Measurements from ENCODE around the gene HOMER2.

The HOMER2 gene

DNA sequence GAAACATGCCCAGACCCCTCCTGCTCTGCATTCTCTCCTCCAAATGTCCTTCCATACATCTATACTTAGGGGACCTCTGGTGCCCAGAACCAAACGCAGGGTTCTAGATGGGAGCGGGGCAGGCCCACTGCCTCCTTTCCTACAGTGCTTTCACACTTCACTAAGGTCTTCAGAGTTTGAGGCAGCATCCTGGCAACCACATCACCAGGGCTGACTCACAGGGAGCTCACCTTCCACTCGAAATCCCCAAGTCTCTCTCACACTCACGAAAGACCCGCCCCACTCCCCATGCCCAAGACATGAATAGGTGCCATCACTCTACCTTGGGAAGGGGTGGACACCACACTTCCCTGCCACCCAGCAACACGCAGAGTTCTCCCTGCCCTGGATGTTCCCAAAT lies 18.9 kb downstream of the HOMER2 start:
- in situ Hi-C loops (cut with MboI; ENCODE audit: low sequenced_read_pairs), result no loop called here

DNA sequence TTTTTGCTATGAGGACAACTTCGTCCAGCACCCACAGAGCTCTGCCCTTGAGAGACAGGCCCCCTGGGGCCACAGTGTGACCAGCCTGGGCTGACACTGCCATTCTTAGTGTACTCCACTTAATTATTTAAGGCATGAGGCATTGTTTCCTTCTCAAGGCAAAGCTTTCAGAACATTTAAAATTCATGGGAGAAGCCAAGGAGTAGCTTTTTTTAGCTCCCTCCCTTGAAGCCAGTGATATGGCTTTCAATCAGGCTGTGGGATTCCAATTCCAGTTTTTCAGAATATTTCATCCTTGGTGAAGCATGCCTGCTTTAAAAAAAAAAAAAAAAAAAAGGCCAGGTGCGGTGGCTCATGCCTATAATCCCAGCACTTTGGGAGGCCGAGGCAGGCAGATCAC lies 21.3 kb downstream of the HOMER2 start:
- in situ Hi-C loops (cut with MboI; ENCODE audit: low sequenced_read_pairs), result no loop called here

DNA sequence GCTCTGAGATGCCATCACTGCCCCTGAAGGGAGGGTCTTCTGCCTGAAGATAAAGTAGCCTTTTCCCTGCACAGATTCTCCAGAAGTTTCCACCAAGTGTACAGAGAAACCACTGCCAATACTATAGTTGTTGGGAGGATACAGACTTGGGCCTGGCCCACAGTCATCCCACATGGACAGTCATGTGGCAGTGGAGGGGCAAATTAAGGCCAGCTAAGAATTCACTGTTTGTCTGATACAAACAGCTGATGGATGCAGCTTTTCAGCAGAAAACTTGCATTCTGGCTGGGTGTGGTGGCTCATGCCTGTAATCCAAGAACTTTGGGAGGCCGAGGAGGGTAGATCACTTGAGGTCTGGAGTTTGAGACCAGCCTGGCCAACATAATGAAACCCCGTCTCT lies 22.1 kb downstream of the HOMER2 start:
- in situ Hi-C loops (cut with MboI; ENCODE audit: low sequenced_read_pairs), result no loop called here

DNA sequence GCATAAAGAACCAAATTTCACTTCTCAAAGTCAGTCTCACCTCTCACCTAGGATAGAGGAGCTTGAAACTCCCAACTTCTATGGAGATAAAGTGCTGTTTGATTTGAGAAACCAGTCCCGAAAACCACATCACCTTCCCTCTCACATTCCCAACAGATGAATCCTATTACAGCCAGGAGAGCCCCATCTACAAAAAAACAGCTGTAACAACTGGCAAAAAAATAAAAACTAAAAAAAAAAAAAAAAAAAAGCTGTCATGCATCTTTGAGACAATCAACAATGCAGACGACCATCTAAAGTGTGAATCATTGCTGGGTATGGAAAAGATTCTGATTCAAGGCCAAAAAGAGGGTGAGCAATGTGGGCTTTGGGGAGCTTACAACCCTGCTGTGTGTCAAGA lies 23.8 kb downstream of the HOMER2 start:
- in situ Hi-C loops (cut with MboI; ENCODE audit: low sequenced_read_pairs), result no loop called here

DNA sequence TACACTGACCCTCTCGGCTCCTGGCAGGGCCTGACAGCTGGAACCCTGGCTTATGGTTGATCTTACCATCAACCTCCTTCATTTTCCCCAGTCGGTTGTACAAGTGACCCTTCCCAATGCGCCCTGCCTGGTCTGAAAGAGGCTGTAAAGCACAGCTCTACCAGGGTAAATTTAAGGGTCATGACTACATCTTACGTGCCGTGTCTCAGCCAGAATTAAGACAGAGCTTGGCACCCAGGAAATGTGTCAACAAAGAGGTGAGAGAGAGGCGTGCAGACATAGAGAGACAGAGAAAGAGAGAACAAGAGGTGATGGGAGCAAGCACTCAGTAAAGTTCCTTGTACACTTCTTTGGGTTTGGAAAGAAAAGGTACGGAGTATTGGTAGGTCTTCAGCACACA lies 28.8 kb downstream of the HOMER2 start:
- in situ Hi-C loops (cut with MboI; ENCODE audit: low sequenced_read_pairs), result no loop called here

DNA sequence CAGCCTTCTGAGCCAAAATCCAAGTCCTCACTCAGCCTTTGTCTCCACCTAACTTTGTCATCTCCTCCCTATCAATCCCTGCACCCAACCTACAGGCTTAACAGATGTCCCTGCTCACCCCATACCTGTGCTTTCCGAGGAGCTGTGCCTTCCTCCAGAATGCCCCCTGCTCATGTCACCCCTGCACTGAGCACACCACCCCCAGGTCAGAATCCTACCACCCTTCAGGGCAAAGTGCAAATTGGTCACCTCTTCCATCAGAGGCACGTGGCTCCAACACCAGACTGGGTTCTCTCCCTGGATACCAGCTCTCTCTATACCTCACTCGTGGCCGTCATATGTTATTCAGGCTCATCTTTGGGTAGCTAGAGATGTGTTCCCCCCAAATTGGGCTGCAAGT lies 29.8 kb downstream of the HOMER2 start:
- in situ Hi-C loops (cut with MboI; ENCODE audit: low sequenced_read_pairs), result no loop called here

DNA sequence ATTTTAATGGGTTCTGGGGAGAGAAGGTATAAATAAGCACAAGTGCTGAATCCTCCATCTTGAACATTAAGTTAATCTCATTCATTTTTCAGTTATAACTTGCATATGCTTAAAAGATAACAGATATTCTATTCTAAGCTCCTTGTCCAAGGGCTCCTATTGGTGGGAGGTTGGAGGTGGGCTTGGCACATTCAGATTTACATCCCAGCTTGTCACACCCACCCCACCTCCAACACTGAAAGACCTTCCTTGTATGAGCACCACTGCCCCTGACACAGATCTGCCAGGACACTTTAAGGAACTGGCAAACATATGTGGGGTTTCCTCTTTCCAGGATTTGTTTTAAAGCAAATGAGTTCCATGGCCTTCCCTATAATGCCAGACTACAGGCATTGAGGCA lies 30.6 kb downstream of the HOMER2 start:
- in situ Hi-C loops (cut with MboI; ENCODE audit: low sequenced_read_pairs), result no loop called here

DNA sequence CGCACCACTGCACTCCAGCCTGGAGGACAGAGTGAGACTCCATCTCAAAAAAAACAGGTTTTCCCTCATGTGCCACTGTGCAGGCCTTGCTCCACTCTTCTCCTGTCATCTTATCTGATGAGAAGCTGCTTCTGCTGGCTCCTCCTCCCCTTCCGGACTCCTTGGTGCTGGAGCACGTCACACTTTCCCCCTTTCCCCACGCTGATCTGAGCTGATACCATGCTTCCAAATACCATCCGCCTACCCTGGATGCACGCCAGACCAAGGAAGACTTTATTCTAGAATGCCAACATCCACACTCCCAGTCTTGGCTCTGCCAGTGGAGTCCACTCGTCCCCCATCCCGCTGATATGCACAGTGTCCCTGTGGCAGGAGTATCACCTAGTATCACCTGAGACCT lies 31.3 kb downstream of the HOMER2 start:
- in situ Hi-C loops (cut with MboI; ENCODE audit: low sequenced_read_pairs), result no loop called here

DNA sequence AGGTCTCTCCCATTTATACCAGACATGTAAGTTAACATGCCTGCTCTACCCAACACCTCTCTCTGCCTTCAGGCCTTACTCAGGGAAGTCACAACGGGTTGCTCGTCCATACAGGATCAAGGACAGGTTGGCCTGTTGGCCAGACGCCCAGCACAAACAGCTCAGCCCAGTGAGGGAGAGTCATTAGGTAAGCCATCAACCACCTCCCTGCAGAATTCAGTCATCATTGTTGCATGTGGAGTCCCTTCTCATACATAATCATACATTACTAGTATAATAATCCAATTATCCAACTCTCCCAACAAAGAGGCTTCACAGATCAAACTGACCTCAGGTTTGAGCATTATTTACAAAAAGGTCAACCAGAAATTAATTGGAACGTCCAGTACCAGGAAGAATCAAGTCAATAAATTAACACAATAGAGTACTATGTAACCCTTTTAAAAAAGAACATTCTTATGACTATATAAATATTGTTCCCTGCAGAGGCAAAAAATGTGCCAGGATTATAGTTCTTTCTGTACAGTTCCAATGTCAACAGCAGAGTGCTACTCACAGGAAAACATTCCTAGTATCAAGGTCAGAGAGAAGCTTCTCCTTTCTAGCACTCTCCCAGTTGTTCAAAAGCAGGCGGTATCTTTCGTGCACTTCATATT lies 33.2 kb downstream of the HOMER2 start:
- in situ Hi-C loops (cut with MboI; ENCODE audit: low sequenced_read_pairs), result no loop called here

DNA sequence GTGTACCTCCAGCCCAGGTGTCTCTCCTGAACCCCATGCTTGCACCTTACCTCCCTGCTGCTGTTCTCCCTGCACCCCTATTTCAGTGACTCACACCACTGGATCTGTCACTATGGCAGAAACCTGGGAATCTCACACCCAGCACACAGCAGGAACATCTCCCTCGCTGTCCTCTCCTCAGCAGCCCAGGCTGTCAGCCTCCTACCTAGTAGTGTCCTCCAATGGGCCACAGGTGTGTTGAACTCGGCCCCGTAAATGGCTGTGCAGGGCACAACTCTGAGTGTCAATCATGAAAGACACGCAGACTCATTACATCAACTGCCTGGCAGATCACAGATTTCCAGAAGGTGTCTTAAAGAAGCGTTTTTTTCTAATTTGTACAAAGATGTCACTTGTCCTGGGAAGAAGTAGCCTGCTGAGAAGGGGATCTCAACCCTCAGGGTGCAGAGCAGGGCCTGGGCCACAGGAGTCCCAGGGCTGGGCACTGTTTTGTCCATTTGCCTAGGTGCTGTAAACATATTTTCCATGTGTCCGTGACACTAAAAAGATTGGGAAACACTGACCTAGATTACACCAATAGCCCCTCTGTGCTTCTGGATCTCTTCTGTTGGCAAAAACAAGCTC lies 33.8 kb downstream of the HOMER2 start:
- in situ Hi-C loops (cut with MboI; ENCODE audit: low sequenced_read_pairs), result no loop called here

DNA sequence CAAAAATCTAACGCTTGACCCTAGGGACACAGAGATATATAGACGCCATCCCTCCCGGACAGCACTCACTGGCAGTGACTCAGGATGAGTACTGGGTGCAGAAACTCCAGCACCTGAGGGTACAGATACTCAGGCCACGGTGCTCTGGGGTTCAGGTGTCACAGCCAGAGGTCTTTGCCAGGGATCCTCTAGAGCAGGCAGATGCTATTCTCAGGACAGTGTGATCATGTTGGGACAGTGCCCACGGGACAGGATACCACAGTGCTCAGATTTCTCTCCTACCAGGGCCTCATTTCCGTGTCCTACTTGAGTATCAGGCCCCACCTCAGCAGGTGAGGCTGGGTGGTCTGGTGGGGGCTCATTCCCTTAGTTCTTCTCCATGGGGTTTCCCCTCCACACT lies 34.4 kb downstream of the HOMER2 start:
- in situ Hi-C loops (cut with MboI; ENCODE audit: low sequenced_read_pairs), result no loop called here

DNA sequence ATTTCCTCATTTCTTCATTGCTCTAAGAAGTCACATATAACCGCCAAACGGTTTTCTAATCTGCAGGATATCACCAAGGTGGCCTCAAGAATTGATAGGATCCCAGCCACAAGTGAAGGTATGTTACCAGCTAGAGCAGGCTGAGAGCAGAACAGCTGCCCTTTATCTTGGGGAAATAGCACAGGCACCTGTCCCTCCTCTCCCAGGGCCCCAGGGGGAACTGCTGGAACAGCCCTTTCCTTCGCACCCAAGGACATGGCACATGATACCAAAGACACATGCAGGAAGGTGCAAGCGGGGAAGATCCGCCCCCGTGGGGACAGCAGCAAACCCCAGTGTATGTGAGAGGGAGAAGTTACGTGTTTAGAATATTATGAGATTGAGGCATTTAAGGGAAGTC lies 35.3 kb downstream of the HOMER2 start:
- in situ Hi-C loops (cut with MboI; ENCODE audit: low sequenced_read_pairs), result no loop called here

DNA sequence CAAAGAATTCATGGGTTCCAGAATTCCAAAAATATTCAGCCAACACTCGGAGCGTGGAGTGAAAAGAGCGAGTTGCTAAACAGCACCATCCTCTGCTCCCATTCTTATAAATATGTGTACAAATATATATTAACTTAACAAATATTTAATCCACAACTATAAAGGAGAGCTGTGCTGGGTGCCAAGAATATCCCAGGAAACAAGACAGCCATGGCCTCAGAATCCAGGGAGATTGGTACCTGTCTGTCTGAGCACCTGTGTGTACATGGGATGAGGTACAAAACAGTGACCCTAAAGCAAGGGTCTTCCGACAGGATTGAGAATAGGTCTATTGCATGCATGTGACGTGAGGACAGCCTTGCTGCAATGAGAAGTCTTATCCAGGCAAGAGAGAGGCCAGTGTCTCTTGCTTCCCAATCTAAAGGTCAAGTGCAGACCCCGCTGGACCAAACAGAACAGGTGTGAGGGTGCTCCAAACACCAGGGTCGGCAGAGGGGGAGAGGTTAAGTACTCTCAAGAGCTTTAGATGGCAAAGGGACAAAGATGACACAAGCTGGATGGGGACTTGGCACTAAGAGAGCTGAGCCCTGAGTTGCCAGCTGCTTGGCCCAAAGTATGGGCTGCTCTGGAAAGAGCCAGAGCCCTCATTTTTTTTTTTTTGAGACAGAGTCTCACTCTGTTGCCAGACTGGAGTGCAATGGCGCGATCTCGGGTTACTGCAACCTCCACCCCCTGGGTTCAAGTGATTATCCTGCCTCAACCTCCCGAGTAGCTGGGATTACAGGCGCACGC lies 36.2 kb downstream of the HOMER2 start:
- in situ Hi-C loops (cut with MboI; ENCODE audit: low sequenced_read_pairs), result no loop called here

DNA sequence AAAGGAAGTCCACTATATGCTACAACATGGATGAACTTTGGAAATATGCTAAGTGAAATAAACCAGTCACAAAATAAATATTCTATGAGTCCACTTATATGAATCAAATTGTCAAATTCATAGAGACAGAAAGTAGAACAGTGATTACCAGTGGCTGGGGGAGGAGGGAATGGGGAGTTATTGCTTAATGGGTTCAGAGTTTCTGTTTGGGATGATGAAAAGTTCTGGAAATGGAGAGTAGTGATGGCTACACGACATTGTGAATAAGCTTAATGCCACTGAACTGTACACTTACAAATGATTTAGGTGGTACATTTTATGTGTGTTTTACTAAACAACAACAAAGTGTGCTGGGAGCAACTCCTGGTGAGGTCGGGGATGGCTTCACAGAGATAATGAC lies 38.1 kb downstream of the HOMER2 start:
- in situ Hi-C loops (cut with MboI; ENCODE audit: low sequenced_read_pairs), result no loop called here

DNA sequence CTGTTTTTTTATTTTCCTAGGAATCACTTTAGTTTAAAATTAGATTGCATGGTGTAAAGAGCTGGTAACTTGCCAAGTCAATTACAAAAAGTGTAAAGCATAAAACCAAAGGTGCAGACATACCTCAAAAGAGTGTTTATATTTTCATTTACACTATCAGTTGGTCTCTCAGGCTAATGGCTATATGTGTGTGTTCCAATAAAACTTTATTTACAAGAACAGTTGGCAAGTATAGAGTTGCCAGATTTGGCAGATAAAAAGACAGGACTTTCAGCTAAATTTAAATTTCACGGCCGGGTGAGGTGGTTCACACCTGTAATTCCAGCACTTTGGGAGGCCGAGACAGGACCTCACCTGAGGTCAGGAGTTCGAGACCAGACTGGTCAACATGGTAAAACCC lies 41.1 kb downstream of the HOMER2 start:
- in situ Hi-C loops (cut with MboI; ENCODE audit: low sequenced_read_pairs), result no loop called here

DNA sequence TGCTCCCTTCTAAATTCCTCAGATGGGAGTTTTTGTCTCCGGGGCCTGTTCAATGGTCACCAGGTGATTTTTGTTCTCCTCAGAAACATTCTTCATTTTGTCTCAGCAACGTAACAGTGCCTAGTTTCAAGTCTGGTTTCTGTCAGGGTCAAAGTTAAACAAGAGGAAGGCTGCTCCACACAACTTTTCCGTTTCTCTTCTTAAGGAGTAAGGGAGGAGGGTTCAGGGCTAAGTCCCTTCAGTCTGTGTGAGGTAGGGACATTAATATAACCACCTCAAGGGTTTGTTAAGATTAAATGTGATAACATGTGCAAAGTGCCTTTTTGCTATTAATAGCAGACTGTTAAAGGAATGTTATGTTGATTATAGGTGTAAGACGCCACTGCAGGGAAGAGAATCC lies 41.8 kb downstream of the HOMER2 start:
- in situ Hi-C loops (cut with MboI; ENCODE audit: low sequenced_read_pairs), result no loop called here

DNA sequence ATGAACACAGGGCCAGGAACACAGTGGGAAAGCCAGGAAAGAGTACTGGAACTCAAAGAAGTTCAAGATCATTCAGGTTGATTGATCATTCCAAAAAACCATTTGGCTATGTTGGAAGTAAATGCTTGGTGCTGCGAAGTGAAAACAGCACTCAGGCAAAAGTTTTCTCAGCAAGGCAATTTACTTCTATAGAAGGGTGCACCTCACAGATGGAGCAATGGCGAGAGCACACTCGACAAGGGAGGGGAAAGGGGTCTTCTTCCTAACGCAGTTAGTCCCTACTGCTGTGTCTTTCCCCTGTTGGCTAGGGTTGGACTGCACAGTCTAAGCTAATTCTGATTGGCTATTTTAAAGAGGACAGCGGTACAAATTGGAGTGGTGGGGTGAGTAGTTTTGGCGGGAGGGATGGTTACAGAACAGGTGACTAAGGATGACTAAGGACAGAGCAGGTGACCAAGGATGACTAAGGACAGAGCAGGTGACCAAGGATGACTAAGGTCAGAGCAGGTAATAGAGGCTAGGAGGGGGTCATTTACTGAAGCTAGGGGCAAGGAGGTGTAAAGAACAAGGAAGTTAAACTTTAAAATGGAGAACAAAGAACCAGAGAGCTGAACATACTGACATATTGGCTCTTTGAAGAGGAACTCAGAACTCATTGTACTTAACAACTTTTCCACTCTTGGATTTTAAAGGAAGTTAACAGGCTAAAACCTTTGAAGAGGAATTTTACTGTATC lies 43.3 kb downstream of the HOMER2 start:
- in situ Hi-C loops (cut with MboI; ENCODE audit: low sequenced_read_pairs), result no loop called here

DNA sequence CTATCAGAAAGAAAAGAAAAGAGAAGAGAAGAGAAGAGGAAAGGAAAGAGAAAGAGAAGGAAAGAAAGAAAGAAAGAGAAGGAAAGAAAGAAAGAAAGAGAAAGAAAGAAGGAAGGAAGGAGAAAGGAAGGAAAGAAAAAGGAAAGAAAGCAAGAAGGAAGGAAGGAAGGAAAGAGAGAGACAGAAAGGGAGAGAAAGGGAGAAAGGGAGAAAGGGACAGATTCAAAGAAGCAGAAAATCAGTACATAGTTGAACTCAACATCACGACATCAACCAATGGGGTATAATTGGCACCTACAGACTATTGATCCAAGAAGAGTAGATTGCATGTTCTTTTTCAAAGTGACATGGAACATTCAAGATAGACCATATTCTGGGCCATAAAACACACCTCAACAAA lies 45.2 kb downstream of the HOMER2 start:
- in situ Hi-C loops (cut with MboI; ENCODE audit: low sequenced_read_pairs), result no loop called here

DNA sequence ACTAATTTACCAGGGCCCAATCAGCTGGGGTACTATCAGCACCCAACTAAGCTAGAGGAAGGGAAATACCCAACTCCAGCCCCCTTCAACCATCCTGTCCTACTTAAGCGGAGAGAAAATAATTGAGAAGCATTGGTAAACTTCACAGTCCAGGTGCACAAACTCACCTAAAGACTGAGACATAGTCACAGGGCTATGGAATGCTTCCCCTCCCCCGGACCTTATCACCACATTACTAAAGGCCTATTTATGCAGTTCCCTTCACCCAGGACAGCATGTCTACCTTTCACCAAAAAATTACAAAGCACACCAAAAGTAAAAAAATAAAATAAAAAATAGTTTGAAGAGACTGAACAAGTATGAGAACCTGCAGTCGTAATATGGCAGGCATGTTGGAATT lies 47.9 kb downstream of the HOMER2 start:
- in situ Hi-C loops (cut with MboI; ENCODE audit: low sequenced_read_pairs), result no loop called here

DNA sequence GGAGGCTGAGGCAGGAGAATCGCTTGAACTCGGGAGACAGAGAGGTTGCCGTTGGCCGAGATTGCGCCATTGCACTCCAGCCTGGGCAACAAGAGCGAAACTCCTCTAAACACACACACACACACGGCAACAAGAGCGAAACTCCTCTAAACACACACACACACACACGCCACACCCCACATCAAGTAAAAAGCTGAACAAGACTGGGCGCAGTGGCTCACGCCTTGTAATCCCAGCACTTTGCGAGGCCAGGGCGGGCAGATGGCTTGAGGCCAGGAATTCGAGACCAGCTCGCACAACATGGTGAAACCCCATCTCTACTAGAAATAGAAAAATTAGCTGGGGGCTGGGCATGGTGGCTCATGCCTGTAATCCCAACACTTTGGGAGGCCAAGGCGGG lies 49.0 kb downstream of the HOMER2 start:
- in situ Hi-C loops (cut with MboI; ENCODE audit: low sequenced_read_pairs), result no loop called here

DNA sequence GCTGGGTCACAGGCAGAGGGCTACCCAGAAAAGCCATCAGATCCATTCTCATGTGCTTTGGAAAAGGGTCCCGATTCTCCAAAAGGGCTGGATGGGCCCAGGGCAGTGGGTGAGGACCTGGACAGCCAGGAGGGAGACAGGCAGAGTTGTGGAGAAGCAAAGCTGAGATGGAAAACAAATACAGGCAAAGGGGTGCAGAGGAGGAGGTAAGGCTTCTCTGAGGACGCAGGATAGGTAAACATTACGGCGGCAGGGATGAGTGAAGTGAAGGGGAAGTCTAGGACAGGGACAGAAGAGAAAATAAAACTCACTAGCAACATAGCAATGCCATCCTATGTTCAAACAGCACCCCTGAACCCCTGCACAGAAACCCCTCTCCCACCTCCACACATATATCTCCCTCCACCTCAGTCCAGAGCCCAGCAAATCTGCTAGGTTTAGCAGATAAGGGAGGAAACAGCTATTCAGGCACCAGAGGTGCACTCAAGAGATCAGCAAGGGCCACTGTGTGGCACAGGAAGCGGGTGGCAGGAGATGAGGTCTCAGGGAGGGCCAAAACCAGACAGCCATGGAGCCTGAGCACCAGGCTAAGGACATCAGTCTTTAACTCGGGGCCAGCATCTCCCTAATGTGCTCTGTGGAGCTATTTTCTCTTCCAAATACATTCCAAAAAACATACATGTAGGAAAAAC lies 51.3 kb downstream of the HOMER2 start:
- in situ Hi-C loops (cut with MboI; ENCODE audit: low sequenced_read_pairs), result no loop called here

Data from hTERT RPE-1 (cell line).